ENCODE results near the gene CASS4.
"Not testable (repeated sequence)": the region's sequence is repeated elsewhere in the genome, so short reads cannot be mapped to it uniquely, and the experiment has no call there.

GRCh38 chr20:56390396-56390795, 21.7 kb upstream of the CASS4 start:
- not testable (repeated sequence) for TF ChIP-seq POLR2A (IDR thresholded peaks at IDR 0.05; ENCODE audit: borderline replicate concordance, extremely low read depth, insufficient read depth, insufficient read length); CTCF (IDR thresholded peaks at IDR 0.05 in 2 of 3, conservative IDR thresholded peaks at IDR 0.05 in 1 of 3; ENCODE audit: borderline replicate concordance in 1 of 3, insufficient read depth in 1 of 3, low read depth in 2 of 3, low read length in 2 of 3); EZH2 (IDR thresholded peaks at IDR 0.05); REST (IDR thresholded peaks at IDR 0.05; ENCODE audit: low read depth); POLR2AphosphoS5 (IDR thresholded peaks at IDR 0.05; ENCODE audit: low read depth, low read length)

Data from HCT116 (cell line).